GM12892 (cell line): Measurements from ENCODE around the gene RAB13.

Experiments
- DNase-seq: peaks from one replicate; pipeline ENCODE4 v3.0.0; 2011; ENCODE audit not compliant: insufficient read length
- FAIRE-seq: peaks from 2 replicates; lab custom pipeline; 2011; peaks lifted over from hg19 to GRCh38; lab: Jason Lieb, UNC
- POLR2A ChIP-seq: IDR thresholded peaks from 2 replicates; pipeline ENCODE4 v1.6.1; 2011; ENCODE audit warnings: low read depth, low read length, control low read depth
- POLR2AphosphoS5 ChIP-seq: IDR thresholded peaks from 2 replicates; pipeline ENCODE4 v1.6.1; 2011; ENCODE audit warnings: low read depth, low read length, control low read depth
- TAF1 ChIP-seq: IDR thresholded peaks from 2 replicates; pipeline ENCODE4 v1.6.1; 2011; ENCODE audit warnings: low read depth, mild to moderate bottlenecking, control low read depth, low read length, borderline replicate concordance

RAB13 gene

GRCh38 chr1:153936011-153936802 is 49.9 kb downstream of the RAB13 start:
- no peak for DNase-seq
- no peak for TF ChIP-seq POLR2AphosphoS5
- no peak for TF ChIP-seq POLR2A
- TF ChIP-seq TAF1: no peak
- FAIRE-seq: no peak

DNA sequence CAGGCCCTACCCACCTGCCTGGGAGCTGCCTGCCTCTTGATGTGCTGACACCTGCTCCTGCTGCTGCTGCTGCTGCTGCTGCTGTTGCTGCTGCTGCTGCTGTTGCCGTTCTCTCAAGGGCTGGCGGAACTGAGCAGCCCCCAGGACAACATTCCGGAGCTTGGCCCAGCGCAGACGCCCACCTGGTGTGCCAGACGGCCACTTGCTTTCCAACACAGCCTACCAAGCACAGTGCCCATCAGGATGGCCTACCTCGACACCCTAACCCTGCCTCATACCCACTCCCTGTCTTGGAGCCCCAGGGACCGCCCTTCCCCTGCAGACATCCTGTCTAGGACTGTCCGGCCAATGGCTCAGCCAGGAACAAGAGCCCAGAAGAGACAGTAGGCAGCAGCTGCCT is 51.4 kb downstream of the RAB13 start:
- DNase-seq: no peak
- no peak for FAIRE-seq
- TF ChIP-seq POLR2AphosphoS5: no peak
- TF ChIP-seq POLR2A: no peak
- no peak for TF ChIP-seq TAF1

- no peak for FAIRE-seq
- TF ChIP-seq POLR2A (no peak), POLR2AphosphoS5 (no peak), TAF1 (no peak)
- no peak for DNase-seq
Observed at GRCh38 chr1:153933955-153934354, 52.2 kb downstream of the RAB13 start.

- DNase-seq (no peak), FAIRE-seq (no peak)
- TF ChIP-seq POLR2A (no peak), TAF1 (no peak), POLR2AphosphoS5 (no peak)
Observed at GRCh38 chr1:153933430-153933829, 52.7 kb downstream of the RAB13 start.

DNA sequence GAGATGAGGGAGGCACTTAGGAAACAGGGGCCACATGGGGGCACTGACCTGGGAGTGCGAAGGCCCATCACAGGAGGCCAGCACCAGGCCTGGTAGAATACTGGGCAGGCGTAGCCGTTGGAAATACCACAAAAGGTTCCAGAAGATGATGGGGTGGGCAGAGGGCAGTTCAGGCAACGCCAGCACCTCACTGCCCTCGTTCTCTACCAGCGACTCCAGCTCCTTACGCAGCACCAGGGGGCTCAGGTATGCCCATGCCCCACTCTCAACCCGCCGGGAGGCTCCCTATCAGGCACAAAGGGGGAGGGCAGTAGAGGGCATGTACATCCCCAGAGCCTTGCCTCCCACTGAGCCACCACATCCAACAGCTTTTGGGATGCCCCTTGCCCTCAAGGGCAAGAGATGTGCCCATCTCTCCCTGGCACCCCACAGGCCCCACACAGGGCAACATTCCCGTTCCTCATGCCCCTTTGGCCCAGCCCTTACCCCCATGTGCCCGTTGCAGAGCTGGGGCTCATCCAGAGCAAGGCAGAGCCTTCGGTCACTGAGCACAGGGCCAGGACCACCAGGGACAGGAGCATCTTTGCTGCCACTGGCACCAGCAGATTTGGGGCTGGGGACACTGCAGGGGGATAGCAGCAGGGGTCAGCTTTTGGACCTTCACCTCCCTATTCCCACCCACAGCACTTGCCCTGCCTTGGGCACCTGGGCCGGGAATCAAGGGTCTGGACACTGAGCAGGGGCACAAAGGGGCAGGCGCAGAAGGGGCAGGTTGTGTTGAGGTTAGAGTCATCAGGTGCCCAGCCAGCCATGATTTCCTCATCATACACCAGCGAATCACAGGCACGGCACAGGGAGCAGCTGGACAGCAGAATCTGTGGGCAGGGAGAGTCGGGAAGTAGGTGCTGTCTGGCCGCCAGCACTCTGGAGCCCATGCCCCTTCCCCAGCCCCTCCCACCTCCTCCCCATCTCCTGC is 53.7 kb downstream of the RAB13 start:
- DNase-seq: no peak
- no peak for FAIRE-seq
- TF ChIP-seq POLR2AphosphoS5: no peak
- no peak for TF ChIP-seq TAF1
- TF ChIP-seq POLR2A: no peak; the same call in 1 of the 2 replicates
